Fibroblast of lung (primary cell): ENCODE results near the gene STPG1. TPM values are rescaled to one million over a fixed set of nuclear protein-coding genes. Genes with fewer than 3 reads are reported as not detected.
"Not testable (repeated sequence)": the region's sequence is repeated elsewhere in the genome, so short reads cannot be mapped to it uniquely, and the experiment has no call there.

Source experiments
- DNase-seq, 2 donors: peaks; one replicate each; pipeline versions ENCODE4 v3.0.0 to v3.0.0-alpha.2; 2010; ENCODE audit warnings: low read depth in 2 of 2
- H2AFZ ChIP-seq: 2 replicates; pipeline ENCODE4 v1.5.1; 2012; ENCODE audit warnings: low read length, control low read depth, inconsistent platforms
- H3K27ac ChIP-seq: 2 replicates; pipeline ENCODE4 v1.5.1; 2011; ENCODE audit warnings: low read length, control low read depth; ENCODE audit not compliant: insufficient read depth
- H3K27me3 ChIP-seq: 2 replicates; pipeline ENCODE4 v1.5.1; 2011; ENCODE audit warnings: mild to moderate bottlenecking, low read length; ENCODE audit not compliant: control insufficient read depth, insufficient read depth
- H3K36me3 ChIP-seq: 2 replicates; pipeline ENCODE4 v1.5.1; 2011; ENCODE audit warnings: low read length; ENCODE audit not compliant: control insufficient read depth, insufficient read depth
- H3K4me1 ChIP-seq: 2 replicates; pipeline ENCODE4 v1.5.1; 2011; ENCODE audit warnings: low read length; ENCODE audit not compliant: control insufficient read depth, insufficient read depth; ENCODE audit errors: extremely low read depth
- H3K4me2 ChIP-seq: 2 replicates; pipeline ENCODE4 v1.5.1; 2011; ENCODE audit warnings: low read length, control low read depth; ENCODE audit not compliant: insufficient read depth; ENCODE audit errors: extremely low read depth
- H3K4me3 ChIP-seq, 4 experiments: fragments of 200-600 bp in 1 of 4; sonication (generic) in 1 of 4; replicated peaks in 1 of 4; 2 replicates each; pipeline ENCODE4 v1.5.1; 2011 to 2016; ENCODE audit warnings: low read length in 4 of 4, low read depth in 3 of 4, mild to moderate bottlenecking in 3 of 4, control low read depth in 2 of 4, inconsistent platforms in 1 of 4, mixed read lengths in 1 of 4; ENCODE audit not compliant: insufficient read depth in 1 of 4; ENCODE audit errors: control extremely low read depth in 1 of 4
- H3K79me2 ChIP-seq: 2 replicates; pipeline ENCODE4 v1.5.1; 2012; ENCODE audit warnings: mild to moderate bottlenecking, low read length, inconsistent platforms; ENCODE audit not compliant: control insufficient read depth, insufficient read depth
- H3K9ac ChIP-seq: 2 replicates; pipeline ENCODE4 v1.5.1; 2011; ENCODE audit warnings: mild to moderate bottlenecking, low read length, control low read depth; ENCODE audit not compliant: insufficient read depth
- H3K9me3 ChIP-seq: 2 replicates; pipeline ENCODE4 v1.5.1; 2012; ENCODE audit warnings: low read depth, low read length; ENCODE audit not compliant: control insufficient read depth, insufficient read depth
- H4K20me1 ChIP-seq: 2 replicates; pipeline ENCODE4 v1.5.1; 2011; ENCODE audit warnings: low read length; ENCODE audit not compliant: control insufficient read depth, insufficient read depth; ENCODE audit errors: extremely low read depth
- CTCF ChIP-seq, 2 donors: IDR thresholded peaks in 1 of 2; conservative IDR thresholded peaks in 1 of 2; 1 replicate in 1 of 2; 2 replicates in 1 of 2; pipeline ENCODE4 v1.5.1; 2011 to 2012; ENCODE audit warnings: low read length in 2 of 2, control low read depth in 1 of 2, inconsistent platforms in 1 of 2, low read depth in 1 of 2, mild to moderate bottlenecking in 1 of 2
- EZH2 ChIP-seq: IDR thresholded peaks from 2 replicates; pipeline ENCODE4 v1.5.1; 2012; ENCODE audit warnings: low read length, control low read depth, mild to moderate bottlenecking; ENCODE audit errors: missing control alignments
- polyA minus RNA-seq: library from RNA; depleted of rRNA, polyadenylated mRNA; stranded (reverse); fragments of >200 nt; gene quantifications from 2 replicates; pipeline ENCODE4 v1.2.3, GENCODE V29; 2011; ENCODE audit warnings: low replicate concordance
- polyA plus RNA-seq, 2 donors: library from polyadenylated mRNA; depleted of rRNA in 1 of 2; stranded (reverse) in 1 of 2; unstranded in 1 of 2; fragments of >200 nt; gene quantifications; 2 replicates each; pipeline ENCODE4 v1.2.1, GENCODE V29; 2011 to 2012; ENCODE audit warnings: missing spikeins in 1 of 2
- total RNA-seq: library from RNA; depleted of rRNA; stranded (reverse); fragments of >200 nt; gene quantifications from 2 replicates; pipeline ENCODE4 v1.2.1, GENCODE V29; 2014

STPG1 gene
- 3.3 and 7.9 TPM in 2 replicates for total RNA-seq
- 8.5 and 8.9 TPM in 2 replicates for polyA plus RNA-seq
- polyA plus RNA-seq (2012), result 7.0 and 8.1 TPM in 2 replicates
- polyA minus RNA-seq, result 4.6 and 7.0 TPM in 2 replicates

- peak; percentile 72 to 88 for DNase-seq
- no peak for TF ChIP-seq EZH2
- TF ChIP-seq CTCF (conservative IDR thresholded peaks at IDR 0.05 in 1 of 2, IDR thresholded peaks at IDR 0.05 in 1 of 2; ENCODE audit: low read depth in 1 of 2, low read length in 2 of 2), result no peak
- H3K9me3 ChIP-seq, result no peaks in the 10 kb centered on the region
- H3K4me2 ChIP-seq, result peak within 1 kb of the TSS; percentile 91
- H3K4me1 ChIP-seq, result peaks cover 22% of the 10 kb centered on the region
- no peaks in the 10 kb centered on the region for H3K36me3 ChIP-seq
- no peaks in the 10 kb centered on the region for H4K20me1 ChIP-seq
- peak within 1 kb of the TSS; percentile 81 for H3K9ac ChIP-seq
- H3K27ac ChIP-seq, result peak within 1 kb of the TSS; percentile 92
- H3K79me2 ChIP-seq, result peaks cover 19% of the 10 kb centered on the region
- H3K27me3 ChIP-seq, result no peaks in the 10 kb centered on the region
- peak within 1 kb of the TSS; percentile 87 for H2AFZ ChIP-seq
- peak within 1 kb of the TSS; percentile 63 to 80 (median 76) for H3K4me3 ChIP-seq
These were observed at the start of gene STPG1 for GRCh38 chr1:24413350-24414163. Gene STPG1 (minus strand): TSS chr1:24413782. CDS start chr1:24401388, 12,394 bp downstream.

DNA sequence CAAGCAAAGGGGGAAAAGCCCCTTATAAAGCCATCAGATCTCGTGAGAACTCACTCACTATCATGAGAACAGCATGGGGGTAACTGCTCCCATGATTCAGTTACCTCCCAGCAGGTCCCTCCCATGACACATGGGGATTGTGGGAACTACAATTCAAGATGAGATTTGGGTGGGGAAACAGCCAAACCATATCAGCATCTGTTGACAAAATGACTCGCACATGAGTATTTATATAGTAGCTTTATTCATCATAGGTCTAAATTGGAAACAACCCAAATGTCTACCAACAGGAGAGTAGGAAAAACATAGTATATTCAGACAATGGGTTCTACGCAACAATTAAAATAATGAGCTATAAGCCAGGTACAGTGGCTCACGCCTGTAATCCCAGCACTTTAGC lies 48.5 kb upstream of the STPG1 start:
- not testable (repeated sequence) for H3K9ac ChIP-seq, H3K27me3 ChIP-seq, H4K20me1 ChIP-seq, H3K4me2 ChIP-seq, H3K27ac ChIP-seq, H3K79me2 ChIP-seq, H3K36me3 ChIP-seq, H3K4me1 ChIP-seq, H2AFZ ChIP-seq, H3K9me3 ChIP-seq, H3K4me3 ChIP-seq
- peak; percentile 25 to 36 for DNase-seq

GRCh38 chr1:24459551-24460266 lies 46.1 kb upstream of the STPG1 start:
- Histone ChIP-seq H2AFZ (no peak overlapping the region), H3K79me2 (no peaks in the 10 kb centered on the region), H3K36me3 (peaks cover 5% of the 10 kb centered on the region), H3K27ac (no peak overlapping the region), H4K20me1 (no peaks in the 10 kb centered on the region), H3K9ac (no peak overlapping the region), H3K4me1 (no peaks in the 10 kb centered on the region), H3K4me3 (no peak overlapping the region), H3K27me3 (no peaks in the 10 kb centered on the region), H3K4me2 (no peak overlapping the region), H3K9me3 (no peaks in the 10 kb centered on the region)
- no peak for DNase-seq
- TF ChIP-seq EZH2 (no peak), CTCF (conservative IDR thresholded peaks at IDR 0.05 in 1 of 2, IDR thresholded peaks at IDR 0.05 in 1 of 2; ENCODE audit: low read depth in 1 of 2, low read length in 2 of 2) (no peak)
